ENCODE data around the gene TESPA1.

DNA sequence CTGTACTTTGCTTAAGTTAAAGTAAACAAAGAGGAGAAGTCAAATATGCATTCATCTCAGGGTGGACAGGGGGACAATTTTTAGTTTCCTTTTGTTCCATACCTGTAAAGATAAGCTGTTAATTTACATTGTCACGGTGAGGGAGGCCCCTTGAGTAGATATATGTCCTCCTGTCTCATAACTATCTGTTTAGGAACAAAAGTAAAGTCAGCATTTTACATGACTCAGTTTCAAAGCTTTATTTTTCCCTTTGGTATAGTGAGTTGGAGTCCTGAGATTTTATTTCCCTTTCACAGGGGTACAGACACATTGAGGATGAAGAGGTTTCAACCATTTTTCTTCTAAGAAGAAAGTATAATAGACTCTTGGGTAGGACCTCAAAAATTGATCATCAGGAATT is 50.1 kb downstream of the TESPA1 start:
- TF ChIP-seq ZNF274 (IDR thresholded peaks at IDR 0.05; ENCODE audit: low read length) (no peak), ZNF274 (tag by site-specific recombination; IDR thresholded peaks at IDR 0.05; ENCODE audit: borderline replicate concordance) (no peak), ZNF530 (tag by site-specific recombination; IDR thresholded peaks at IDR 0.05; ENCODE audit: low read depth) (no peak), GLIS2 (tag by site-specific recombination; IDR thresholded peaks at IDR 0.05) (no peak), ZNF23 (tag by site-specific recombination; IDR thresholded peaks at IDR 0.05; ENCODE audit: borderline replicate concordance) (no peak), YY1 (tag by site-specific recombination; IDR thresholded peaks at IDR 0.05) (no peak), MYNN (tag by site-specific recombination; IDR thresholded peaks at IDR 0.05; ENCODE audit: borderline replicate concordance) (no peak)
- TF ChIP-seq, protein P1, sequence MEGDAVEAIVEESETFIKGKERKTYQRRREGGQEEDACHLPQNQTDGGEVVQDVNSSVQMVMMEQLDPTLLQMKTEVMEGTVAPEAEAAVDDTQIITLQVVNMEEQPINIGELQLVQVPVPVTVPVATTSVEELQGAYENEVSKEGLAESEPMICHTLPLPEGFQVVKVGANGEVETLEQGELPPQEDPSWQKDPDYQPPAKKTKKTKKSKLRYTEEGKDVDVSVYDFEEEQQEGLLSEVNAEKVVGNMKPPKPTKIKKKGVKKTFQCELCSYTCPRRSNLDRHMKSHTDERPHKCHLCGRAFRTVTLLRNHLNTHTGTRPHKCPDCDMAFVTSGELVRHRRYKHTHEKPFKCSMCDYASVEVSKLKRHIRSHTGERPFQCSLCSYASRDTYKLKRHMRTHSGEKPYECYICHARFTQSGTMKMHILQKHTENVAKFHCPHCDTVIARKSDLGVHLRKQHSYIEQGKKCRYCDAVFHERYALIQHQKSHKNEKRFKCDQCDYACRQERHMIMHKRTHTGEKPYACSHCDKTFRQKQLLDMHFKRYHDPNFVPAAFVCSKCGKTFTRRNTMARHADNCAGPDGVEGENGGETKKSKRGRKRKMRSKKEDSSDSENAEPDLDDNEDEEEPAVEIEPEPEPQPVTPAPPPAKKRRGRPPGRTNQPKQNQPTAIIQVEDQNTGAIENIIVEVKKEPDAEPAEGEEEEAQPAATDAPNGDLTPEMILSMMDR (tag by site-specific recombination; IDR thresholded peaks at IDR 0.05): no peak
- TF ChIP-seq, protein P2, sequence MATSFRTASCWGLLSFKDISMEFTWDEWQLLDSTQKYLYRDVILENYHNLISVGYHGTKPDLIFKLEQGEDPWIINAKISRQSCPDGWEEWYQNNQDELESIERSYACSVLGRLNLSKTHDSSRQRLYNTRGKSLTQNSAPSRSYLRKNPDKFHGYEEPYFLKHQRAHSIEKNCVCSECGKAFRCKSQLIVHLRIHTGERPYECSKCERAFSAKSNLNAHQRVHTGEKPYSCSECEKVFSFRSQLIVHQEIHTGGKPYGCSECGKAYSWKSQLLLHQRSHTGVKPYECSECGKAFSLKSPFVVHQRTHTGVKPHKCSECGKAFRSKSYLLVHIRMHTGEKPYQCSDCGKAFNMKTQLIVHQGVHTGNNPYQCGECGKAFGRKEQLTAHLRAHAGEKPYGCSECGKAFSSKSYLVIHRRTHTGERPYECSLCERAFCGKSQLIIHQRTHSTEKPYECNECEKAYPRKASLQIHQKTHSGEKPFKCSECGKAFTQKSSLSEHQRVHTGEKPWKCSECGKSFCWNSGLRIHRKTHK (tag by site-specific recombination; IDR thresholded peaks at IDR 0.05): no peak
- TF ChIP-seq, protein P3, sequence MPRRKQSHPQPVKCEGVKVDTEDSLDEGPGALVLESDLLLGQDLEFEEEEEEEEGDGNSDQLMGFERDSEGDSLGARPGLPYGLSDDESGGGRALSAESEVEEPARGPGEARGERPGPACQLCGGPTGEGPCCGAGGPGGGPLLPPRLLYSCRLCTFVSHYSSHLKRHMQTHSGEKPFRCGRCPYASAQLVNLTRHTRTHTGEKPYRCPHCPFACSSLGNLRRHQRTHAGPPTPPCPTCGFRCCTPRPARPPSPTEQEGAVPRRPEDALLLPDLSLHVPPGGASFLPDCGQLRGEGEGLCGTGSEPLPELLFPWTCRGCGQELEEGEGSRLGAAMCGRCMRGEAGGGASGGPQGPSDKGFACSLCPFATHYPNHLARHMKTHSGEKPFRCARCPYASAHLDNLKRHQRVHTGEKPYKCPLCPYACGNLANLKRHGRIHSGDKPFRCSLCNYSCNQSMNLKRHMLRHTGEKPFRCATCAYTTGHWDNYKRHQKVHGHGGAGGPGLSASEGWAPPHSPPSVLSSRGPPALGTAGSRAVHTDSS (tag by site-specific recombination; IDR thresholded peaks at IDR 0.05): no peak
- TF ChIP-seq, protein P4, sequence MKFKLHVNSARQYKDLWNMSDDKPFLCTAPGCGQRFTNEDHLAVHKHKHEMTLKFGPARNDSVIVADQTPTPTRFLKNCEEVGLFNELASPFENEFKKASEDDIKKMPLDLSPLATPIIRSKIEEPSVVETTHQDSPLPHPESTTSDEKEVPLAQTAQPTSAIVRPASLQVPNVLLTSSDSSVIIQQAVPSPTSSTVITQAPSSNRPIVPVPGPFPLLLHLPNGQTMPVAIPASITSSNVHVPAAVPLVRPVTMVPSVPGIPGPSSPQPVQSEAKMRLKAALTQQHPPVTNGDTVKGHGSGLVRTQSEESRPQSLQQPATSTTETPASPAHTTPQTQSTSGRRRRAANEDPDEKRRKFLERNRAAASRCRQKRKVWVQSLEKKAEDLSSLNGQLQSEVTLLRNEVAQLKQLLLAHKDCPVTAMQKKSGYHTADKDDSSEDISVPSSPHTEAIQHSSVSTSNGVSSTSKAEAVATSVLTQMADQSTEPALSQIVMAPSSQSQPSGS (tag by site-specific recombination; IDR thresholded peaks at IDR 0.05; ENCODE audit: low read depth): no peak
- TF ChIP-seq, protein P5, sequence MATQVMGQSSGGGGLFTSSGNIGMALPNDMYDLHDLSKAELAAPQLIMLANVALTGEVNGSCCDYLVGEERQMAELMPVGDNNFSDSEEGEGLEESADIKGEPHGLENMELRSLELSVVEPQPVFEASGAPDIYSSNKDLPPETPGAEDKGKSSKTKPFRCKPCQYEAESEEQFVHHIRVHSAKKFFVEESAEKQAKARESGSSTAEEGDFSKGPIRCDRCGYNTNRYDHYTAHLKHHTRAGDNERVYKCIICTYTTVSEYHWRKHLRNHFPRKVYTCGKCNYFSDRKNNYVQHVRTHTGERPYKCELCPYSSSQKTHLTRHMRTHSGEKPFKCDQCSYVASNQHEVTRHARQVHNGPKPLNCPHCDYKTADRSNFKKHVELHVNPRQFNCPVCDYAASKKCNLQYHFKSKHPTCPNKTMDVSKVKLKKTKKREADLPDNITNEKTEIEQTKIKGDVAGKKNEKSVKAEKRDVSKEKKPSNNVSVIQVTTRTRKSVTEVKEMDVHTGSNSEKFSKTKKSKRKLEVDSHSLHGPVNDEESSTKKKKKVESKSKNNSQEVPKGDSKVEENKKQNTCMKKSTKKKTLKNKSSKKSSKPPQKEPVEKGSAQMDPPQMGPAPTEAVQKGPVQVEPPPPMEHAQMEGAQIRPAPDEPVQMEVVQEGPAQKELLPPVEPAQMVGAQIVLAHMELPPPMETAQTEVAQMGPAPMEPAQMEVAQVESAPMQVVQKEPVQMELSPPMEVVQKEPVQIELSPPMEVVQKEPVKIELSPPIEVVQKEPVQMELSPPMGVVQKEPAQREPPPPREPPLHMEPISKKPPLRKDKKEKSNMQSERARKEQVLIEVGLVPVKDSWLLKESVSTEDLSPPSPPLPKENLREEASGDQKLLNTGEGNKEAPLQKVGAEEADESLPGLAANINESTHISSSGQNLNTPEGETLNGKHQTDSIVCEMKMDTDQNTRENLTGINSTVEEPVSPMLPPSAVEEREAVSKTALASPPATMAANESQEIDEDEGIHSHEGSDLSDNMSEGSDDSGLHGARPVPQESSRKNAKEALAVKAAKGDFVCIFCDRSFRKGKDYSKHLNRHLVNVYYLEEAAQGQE (tag by site-specific recombination; IDR thresholded peaks at IDR 0.05): no peak
- TF ChIP-seq, protein P6, sequence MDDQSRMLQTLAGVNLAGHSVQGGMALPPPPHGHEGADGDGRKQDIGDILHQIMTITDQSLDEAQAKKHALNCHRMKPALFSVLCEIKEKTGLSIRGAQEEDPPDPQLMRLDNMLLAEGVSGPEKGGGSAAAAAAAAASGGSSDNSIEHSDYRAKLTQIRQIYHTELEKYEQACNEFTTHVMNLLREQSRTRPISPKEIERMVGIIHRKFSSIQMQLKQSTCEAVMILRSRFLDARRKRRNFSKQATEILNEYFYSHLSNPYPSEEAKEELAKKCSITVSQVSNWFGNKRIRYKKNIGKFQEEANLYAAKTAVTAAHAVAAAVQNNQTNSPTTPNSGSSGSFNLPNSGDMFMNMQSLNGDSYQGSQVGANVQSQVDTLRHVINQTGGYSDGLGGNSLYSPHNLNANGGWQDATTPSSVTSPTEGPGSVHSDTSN (CRISPR knock-in tag; IDR thresholded peaks at IDR 0.05): no peak
- TF ChIP-seq, protein P7, sequence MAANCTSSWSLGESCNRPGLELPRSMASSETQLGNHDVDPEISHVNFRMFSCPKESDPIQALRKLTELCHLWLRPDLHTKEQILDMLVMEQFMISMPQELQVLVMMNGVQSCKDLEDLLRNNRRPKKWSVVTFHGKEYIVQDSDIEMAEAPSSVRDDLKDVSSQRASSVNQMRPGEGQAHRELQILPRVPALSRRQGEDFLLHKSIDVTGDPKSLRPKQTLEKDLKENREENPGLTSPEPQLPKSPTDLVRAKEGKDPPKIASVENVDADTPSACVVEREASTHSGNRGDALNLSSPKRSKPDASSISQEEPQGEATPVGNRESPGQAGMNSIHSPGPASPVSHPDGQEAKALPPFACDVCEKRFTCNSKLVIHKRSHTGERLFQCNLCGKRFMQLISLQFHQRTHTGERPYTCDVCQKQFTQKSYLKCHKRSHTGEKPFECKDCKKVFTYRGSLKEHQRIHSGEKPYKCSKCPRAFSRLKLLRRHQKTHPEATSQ (tag by site-specific recombination; IDR thresholded peaks at IDR 0.05): no peak
- TF ChIP-seq, protein P8, sequence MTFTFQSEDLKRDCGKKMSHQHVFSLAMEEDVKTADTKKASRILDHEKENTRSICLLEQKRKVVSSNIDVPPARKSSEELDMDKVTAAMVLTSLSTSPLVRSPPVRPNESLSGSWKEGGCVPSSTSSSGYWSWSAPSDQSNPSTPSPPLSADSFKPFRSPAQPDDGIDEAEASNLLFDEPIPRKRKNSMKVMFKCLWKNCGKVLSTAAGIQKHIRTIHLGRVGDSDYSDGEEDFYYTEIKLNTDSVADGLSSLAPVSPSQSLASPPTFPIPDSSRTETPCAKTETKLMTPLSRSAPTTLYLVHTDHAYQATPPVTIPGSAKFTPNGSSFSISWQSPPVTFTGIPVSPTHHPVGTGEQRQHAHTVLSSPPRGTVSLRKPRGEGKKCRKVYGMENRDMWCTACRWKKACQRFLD (tag by site-specific recombination; IDR thresholded peaks at IDR 0.05): no peak
